Lower leg skin (tissue), 3 donors: ENCODE data around the gene PDIA6.

Source experiments
- POLR2A ChIP-seq, 2 donors: fragments of 450-650 bp; IDR thresholded peaks; one replicate each; pipeline ENCODE4 v1.6.1; 2016 to 2017; ENCODE audit warnings: antibody characterized with exemption in 2 of 2, mild to moderate bottlenecking in 1 of 2, moderate library complexity in 1 of 2
- TF ChIP-seq, protein P1 (sequence below), 3 donors: fragments of 450-650 bp; IDR thresholded peaks; one replicate each; pipeline ENCODE4 v1.5.1; 2016; ENCODE audit warnings: antibody characterized with exemption in 3 of 3, mild to moderate bottlenecking in 3 of 3, moderate library complexity in 2 of 3

DNA sequence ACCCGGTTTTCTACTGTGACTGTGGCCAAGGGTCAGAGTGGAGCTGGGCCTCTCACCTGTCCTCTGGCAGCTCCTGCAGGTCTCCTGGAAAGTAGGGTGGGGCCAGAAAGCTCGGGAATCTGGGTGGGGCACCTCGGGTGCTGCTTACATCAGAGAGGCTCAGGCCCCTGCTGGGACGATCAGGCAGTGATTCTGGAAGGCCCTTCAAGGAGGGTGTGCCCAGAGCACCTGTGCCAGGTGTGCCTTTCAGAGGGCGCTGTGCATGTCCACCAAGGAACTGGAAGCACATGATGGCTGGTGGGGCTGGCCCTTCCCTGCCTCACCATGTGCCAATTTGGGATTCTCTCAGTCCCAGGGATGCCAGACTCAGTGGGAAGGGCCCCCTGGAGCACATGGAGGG is 47.1 kb downstream of the PDIA6 start:
- TF ChIP-seq, protein P1, sequence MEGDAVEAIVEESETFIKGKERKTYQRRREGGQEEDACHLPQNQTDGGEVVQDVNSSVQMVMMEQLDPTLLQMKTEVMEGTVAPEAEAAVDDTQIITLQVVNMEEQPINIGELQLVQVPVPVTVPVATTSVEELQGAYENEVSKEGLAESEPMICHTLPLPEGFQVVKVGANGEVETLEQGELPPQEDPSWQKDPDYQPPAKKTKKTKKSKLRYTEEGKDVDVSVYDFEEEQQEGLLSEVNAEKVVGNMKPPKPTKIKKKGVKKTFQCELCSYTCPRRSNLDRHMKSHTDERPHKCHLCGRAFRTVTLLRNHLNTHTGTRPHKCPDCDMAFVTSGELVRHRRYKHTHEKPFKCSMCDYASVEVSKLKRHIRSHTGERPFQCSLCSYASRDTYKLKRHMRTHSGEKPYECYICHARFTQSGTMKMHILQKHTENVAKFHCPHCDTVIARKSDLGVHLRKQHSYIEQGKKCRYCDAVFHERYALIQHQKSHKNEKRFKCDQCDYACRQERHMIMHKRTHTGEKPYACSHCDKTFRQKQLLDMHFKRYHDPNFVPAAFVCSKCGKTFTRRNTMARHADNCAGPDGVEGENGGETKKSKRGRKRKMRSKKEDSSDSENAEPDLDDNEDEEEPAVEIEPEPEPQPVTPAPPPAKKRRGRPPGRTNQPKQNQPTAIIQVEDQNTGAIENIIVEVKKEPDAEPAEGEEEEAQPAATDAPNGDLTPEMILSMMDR (IDR thresholded peaks at IDR 0.05), result no peak
- no peak for TF ChIP-seq POLR2A (IDR thresholded peaks at IDR 0.05)
